ENCODE results near the gene PHLPP2. TPM values are rescaled to one million over a fixed set of nuclear protein-coding genes. Genes with fewer than 3 reads are reported as not detected.

The PHLPP2 gene
- total RNA-seq, 1 donor from 2014 or later = 2.6 TPM

DNA sequence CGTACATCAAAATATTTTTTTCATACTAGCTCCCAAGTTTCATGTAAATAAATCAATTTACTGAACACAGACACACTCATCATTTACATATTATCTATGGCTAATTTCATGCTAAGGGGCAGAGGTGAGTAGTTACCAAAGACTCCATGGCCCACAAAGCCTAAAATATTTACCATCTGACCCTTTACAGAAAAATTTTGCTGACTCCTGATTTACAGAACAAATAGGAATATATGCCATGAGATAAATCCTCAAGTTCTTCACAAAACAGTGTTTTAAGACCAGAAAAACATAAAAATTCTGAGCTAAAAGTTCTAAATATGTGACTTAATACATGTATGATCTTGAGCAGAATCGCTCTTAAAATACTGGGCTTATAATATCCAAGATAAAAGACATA is 36.6 kb upstream of the PHLPP2 start:
- H3K4me3 ChIP-seq (ENCODE audit: low read depth, low read length) = no peak overlapping the region
- H3K27me3 ChIP-seq (ENCODE audit: control insufficient read depth, insufficient read depth, low read length) = no peaks in the 10 kb centered on the region
- DNase-seq (ENCODE audit: low read depth) (no peak), FAIRE-seq (no peak)
- TF ChIP-seq, protein P1, sequence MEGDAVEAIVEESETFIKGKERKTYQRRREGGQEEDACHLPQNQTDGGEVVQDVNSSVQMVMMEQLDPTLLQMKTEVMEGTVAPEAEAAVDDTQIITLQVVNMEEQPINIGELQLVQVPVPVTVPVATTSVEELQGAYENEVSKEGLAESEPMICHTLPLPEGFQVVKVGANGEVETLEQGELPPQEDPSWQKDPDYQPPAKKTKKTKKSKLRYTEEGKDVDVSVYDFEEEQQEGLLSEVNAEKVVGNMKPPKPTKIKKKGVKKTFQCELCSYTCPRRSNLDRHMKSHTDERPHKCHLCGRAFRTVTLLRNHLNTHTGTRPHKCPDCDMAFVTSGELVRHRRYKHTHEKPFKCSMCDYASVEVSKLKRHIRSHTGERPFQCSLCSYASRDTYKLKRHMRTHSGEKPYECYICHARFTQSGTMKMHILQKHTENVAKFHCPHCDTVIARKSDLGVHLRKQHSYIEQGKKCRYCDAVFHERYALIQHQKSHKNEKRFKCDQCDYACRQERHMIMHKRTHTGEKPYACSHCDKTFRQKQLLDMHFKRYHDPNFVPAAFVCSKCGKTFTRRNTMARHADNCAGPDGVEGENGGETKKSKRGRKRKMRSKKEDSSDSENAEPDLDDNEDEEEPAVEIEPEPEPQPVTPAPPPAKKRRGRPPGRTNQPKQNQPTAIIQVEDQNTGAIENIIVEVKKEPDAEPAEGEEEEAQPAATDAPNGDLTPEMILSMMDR (IDR thresholded peaks at IDR 0.05; ENCODE audit: insufficient read depth, low read length, severe bottlenecking) = no peak
- H3K36me3 ChIP-seq (ENCODE audit: control insufficient read depth, insufficient read depth, low read length) = peaks cover 5% of the 10 kb centered on the region

DNA sequence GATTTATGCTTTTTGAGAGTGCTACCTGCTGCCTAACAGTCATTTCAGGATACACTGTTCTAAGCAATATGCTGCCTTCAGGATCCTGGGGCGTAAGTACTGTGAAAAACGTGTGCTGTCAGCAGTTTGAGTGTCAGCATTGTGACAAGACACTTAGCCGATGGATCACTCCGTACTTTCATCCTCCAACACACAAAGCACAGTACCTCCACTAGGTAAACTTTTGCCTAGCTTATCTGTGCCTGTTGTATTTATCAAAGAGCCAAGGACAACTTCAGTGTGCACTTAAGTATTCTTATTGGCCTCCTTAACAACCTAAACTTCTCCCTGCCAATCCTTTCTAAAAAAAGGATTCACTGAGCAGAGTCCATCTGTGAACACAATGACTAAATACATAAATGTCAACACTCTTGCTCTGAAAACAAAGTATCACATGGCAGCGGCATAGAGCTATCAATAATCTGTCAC is 33.8 kb upstream of the PHLPP2 start:
- Histone ChIP-seq H3K27me3 (ENCODE audit: control insufficient read depth, insufficient read depth, low read length) (no peaks in the 10 kb centered on the region), H3K36me3 (ENCODE audit: control insufficient read depth, insufficient read depth, low read length) (peaks cover 7% of the 10 kb centered on the region), H3K4me3 (ENCODE audit: low read depth, low read length) (no peak overlapping the region)
- FAIRE-seq (no peak), DNase-seq (ENCODE audit: low read depth) (no peak)
- TF ChIP-seq, protein P1 (IDR thresholded peaks at IDR 0.05; ENCODE audit: insufficient read depth, low read length, severe bottlenecking) = no peak

DNA sequence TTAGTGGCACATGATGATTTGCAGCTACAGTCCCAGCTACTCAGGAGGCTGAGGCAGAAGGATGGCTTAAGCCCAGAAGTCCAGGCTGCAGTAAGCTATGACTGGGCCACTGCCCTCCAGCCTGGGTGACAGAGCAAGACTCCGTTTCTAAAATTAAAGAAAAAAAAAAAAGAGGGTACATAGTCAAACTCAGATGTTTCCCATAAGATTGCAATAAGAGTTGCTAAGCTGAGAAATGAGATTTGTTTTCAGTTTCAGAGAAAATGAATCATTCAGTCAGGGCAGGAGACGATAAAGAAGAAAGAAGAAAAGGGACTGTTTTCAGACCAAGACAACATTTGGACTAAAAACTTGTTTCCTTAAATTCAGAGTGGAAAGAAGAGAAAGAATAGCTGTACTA is 30.2 kb upstream of the PHLPP2 start:
- FAIRE-seq (no peak), DNase-seq (ENCODE audit: low read depth) (no peak)
- Histone ChIP-seq H3K4me3 (ENCODE audit: low read depth, low read length) (no peak overlapping the region), H3K27me3 (ENCODE audit: control insufficient read depth, insufficient read depth, low read length) (no peaks in the 10 kb centered on the region), H3K36me3 (ENCODE audit: control insufficient read depth, insufficient read depth, low read length) (peaks cover 7% of the 10 kb centered on the region)
- TF ChIP-seq, protein P1 (IDR thresholded peaks at IDR 0.05; ENCODE audit: insufficient read depth, low read length, severe bottlenecking) = no peak

DNA sequence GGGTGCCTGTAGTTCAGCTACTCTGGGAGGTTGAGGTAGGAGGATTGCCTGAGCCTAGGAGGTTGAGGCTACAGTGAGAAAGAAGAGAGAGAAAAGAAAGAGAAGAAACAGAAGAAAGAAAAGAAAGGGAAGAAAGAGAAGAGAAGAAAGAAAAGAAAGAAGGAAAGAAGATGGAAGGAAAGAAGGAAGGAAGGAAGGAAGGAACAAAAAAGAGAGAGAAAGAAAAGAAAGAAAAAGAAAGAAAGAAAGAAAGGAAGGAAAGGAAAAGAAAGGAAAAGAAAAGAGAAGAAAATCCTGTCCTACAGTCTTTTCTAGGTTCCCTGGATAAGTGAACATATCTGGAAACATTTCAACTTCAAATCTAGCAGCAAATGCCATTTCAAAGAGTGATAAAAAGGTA is 29.6 kb upstream of the PHLPP2 start:
- Histone ChIP-seq H3K27me3 (ENCODE audit: control insufficient read depth, insufficient read depth, low read length) (no peaks in the 10 kb centered on the region), H3K4me3 (ENCODE audit: low read depth, low read length) (no peak overlapping the region), H3K36me3 (ENCODE audit: control insufficient read depth, insufficient read depth, low read length) (peaks cover 7% of the 10 kb centered on the region)
- FAIRE-seq = no peak
- no peak for DNase-seq (ENCODE audit: low read depth)
- TF ChIP-seq, protein P1 (IDR thresholded peaks at IDR 0.05; ENCODE audit: insufficient read depth, low read length, severe bottlenecking) = no peak

DNA sequence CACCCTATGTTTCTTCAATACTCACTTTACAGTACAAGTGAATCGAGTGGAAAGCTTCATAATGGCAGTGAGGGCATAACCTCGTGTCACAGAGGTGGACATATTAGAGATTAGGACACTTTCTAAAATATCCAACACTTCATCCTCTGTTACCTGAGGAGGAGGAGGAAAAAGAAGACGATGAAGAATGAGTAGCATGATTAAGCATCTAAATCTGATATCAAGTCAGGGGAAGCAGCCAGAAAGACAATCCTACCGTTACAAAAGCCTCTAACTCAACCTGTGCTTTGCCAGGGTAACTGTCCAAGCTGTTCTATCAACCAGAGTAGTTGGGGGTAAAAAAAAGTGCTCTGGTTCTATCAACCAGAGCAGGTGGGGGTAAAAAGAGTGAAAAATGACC is 23.7 kb upstream of the PHLPP2 start:
- TF ChIP-seq, protein P1 (IDR thresholded peaks at IDR 0.05; ENCODE audit: insufficient read depth, low read length, severe bottlenecking) = no peak
- DNase-seq (ENCODE audit: low read depth) (no peak), FAIRE-seq (no peak)
- Histone ChIP-seq H3K36me3 (ENCODE audit: control insufficient read depth, insufficient read depth, low read length) (peaks cover 10% of the 10 kb centered on the region), H3K4me3 (ENCODE audit: low read depth, low read length) (no peak overlapping the region), H3K27me3 (ENCODE audit: control insufficient read depth, insufficient read depth, low read length) (no peaks in the 10 kb centered on the region)

DNA sequence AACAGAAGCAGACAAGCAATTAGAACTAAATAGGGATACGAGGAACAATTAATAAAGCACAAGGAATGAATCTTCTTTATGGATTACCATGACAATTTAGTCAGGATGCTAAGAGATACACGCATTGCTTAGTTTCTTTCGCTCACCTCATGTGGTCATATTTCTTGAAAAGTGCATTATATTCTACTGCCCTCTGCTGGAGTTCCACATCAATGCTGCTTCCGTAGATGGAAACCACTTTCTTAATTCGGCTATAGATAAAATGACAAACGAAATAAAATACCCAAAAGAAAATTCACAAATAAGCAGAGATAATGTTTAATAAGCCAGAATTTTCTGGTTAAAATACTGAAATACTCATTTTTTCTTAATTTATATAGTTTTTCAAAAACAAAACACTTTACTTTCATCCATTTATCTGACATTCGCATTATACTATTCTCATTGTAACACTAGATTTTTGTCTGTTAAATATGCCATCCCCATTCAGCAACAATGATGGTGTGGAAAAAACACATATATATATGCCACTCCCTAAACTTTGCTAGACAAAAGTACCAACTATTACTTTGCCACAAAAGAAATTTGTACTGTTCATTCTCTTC is 22.0 kb upstream of the PHLPP2 start:
- FAIRE-seq = no peak
- no peak overlapping the region for H3K4me3 ChIP-seq (ENCODE audit: low read depth, low read length)
- TF ChIP-seq, protein P1 (IDR thresholded peaks at IDR 0.05; ENCODE audit: insufficient read depth, low read length, severe bottlenecking) = peak; percentile 53
- no peaks in the 10 kb centered on the region for H3K27me3 ChIP-seq (ENCODE audit: control insufficient read depth, insufficient read depth, low read length)
- H3K36me3 ChIP-seq (ENCODE audit: control insufficient read depth, insufficient read depth, low read length) = peaks cover 10% of the 10 kb centered on the region
- DNase-seq (ENCODE audit: low read depth) = peak; percentile 44
